GM23338 (cell line): ENCODE measurements around the gene UBE2J1. TPM values are rescaled to one million over a fixed set of nuclear protein-coding genes. Genes with fewer than 3 reads are reported as not detected.

Source experiments
- ATAC-seq: fragments of 200-7000 bp; cut with Tn5 transposase; 3 replicates; pipeline ENCODE4 v1.9.1; 2020
- DNase-seq: peaks from one replicate; pipeline ENCODE4 v3.0.0-alpha.2; 2015; ENCODE audit warnings: low spot score
- H2AFZ ChIP-seq: fragments of 200-600 bp; sonication (generic); 2 replicates; pipeline ENCODE4 v1.8.0; 2016; ENCODE audit warnings: antibody characterized with exemption, mild to moderate bottlenecking, moderate library complexity
- H3F3A ChIP-seq: fragments of 200-600 bp; sonication (generic); replicated peaks from 2 replicates; pipeline ENCODE4 v1.8.0; 2017; ENCODE audit warnings: antibody characterized with exemption, mixed run types, low read depth
- H3K27ac ChIP-seq: fragments of 200-600 bp; sonication (generic); 2 replicates; pipeline ENCODE4 v1.6.1; 2016; ENCODE audit warnings: low read depth
- H3K27me3 ChIP-seq: fragments of 200-600 bp; sonication (generic); 2 replicates; pipeline ENCODE4 v1.8.0; 2016; ENCODE audit warnings: mild to moderate bottlenecking, mixed run types, moderate library complexity; ENCODE audit not compliant: insufficient read depth
- H3K36me3 ChIP-seq: fragments of 200-600 bp; sonication (generic); 2 replicates; pipeline ENCODE4 v1.8.0; 2016; ENCODE audit warnings: mild to moderate bottlenecking; ENCODE audit not compliant: insufficient read depth
- H3K4me1 ChIP-seq: fragments of 200-600 bp; sonication (generic); 2 replicates; pipeline ENCODE4 v1.8.0; 2016; ENCODE audit warnings: mild to moderate bottlenecking, moderate library complexity; ENCODE audit not compliant: insufficient read depth
- H3K4me2 ChIP-seq: fragments of 200-600 bp; sonication (generic); 2 replicates; pipeline ENCODE4 v1.7.1; 2017; ENCODE audit warnings: mixed run types
- H3K4me3 ChIP-seq: fragments of 200-600 bp; sonication (generic); 2 replicates; pipeline ENCODE4 v1.6.1; 2016; ENCODE audit warnings: mixed run types
- H3K79me2 ChIP-seq: fragments of 200-600 bp; sonication (generic); replicated peaks from 2 replicates; pipeline ENCODE4 v1.8.0; 2017; ENCODE audit warnings: mild to moderate bottlenecking; ENCODE audit not compliant: insufficient read depth
- H3K9me2 ChIP-seq: fragments of 200-600 bp; sonication (generic); 2 replicates; pipeline ENCODE4 v1.8.0; 2017; ENCODE audit not compliant: insufficient read depth
- H4K20me1 ChIP-seq: fragments of 200-600 bp; sonication (generic); replicated peaks from 2 replicates; pipeline ENCODE4 v1.8.0; 2017; ENCODE audit warnings: mild to moderate bottlenecking; ENCODE audit not compliant: insufficient read depth
- H3K27ac Mint-ChIP-seq: 2 replicates; pipeline ENCODE4 v1.8.0; 2020; ENCODE audit warnings: inconsistent platforms, mild to moderate bottlenecking, moderate library complexity, mixed read lengths
- H3K27me3 Mint-ChIP-seq: 3 replicates; pipeline ENCODE4 v1.8.0; 2022; ENCODE audit warnings: low read depth, mild to moderate bottlenecking, moderate library complexity, mixed read lengths, inconsistent platforms; ENCODE audit not compliant: insufficient read depth, poor library complexity
- H3K36me3 Mint-ChIP-seq: 3 replicates; pipeline ENCODE4 v1.8.0; 2021; ENCODE audit warnings: low read depth, mild to moderate bottlenecking, inconsistent platforms, moderate library complexity, mixed read lengths
- H3K4me1 Mint-ChIP-seq: 3 replicates; pipeline ENCODE4 v1.8.0; 2020; ENCODE audit warnings: mild to moderate bottlenecking, inconsistent platforms, mixed read lengths
- H3K4me3 Mint-ChIP-seq: 3 replicates; pipeline ENCODE4 v1.8.0; 2021; ENCODE audit warnings: moderate library complexity, mild to moderate bottlenecking, inconsistent platforms, mixed read lengths
- H3K9me3 Mint-ChIP-seq: 3 replicates; pipeline ENCODE4 v1.8.0; 2020; ENCODE audit warnings: moderate library complexity, mild to moderate bottlenecking, inconsistent platforms, mixed read lengths
- CREB1 ChIP-seq: fragments of 250-450 bp; sonication (Bioruptor Pico); IDR thresholded peaks from 2 replicates; pipeline ENCODE4 v1.5.0; 2020; ENCODE audit warnings: low read depth, mild to moderate bottlenecking, moderate library complexity
- EZH2 ChIP-seq: fragments of 200-600 bp; sonication (generic); IDR thresholded peaks from one replicate; pipeline ENCODE4 v1.8.0; 2017; ENCODE audit warnings: antibody characterized with exemption, mild to moderate bottlenecking, low read depth; ENCODE audit not compliant: unreplicated experiment
- EZH2phosphoT487 ChIP-seq: fragments of 200-600 bp; sonication (generic); IDR thresholded peaks from one replicate; pipeline ENCODE4 v1.8.1; 2018; ENCODE audit warnings: antibody characterized with exemption; ENCODE audit not compliant: unreplicated experiment
- JUNB ChIP-seq: IDR thresholded peaks from one replicate; pipeline ENCODE4 v1.6.1; 2016; ENCODE audit warnings: antibody characterized with exemption; ENCODE audit not compliant: unreplicated experiment
- NANOG ChIP-seq: IDR thresholded peaks from 2 replicates; pipeline ENCODE4 v1.6.1; 2016; ENCODE audit warnings: antibody characterized with exemption, borderline replicate concordance
- POLR2AphosphoS5 ChIP-seq: IDR thresholded peaks from 2 replicates; pipeline ENCODE4 v1.6.1; 2016; ENCODE audit warnings: antibody characterized with exemption, low read depth
- REST ChIP-seq: IDR thresholded peaks from one replicate; pipeline ENCODE4 v1.6.1; 2018; ENCODE audit warnings: antibody characterized with exemption; ENCODE audit not compliant: unreplicated experiment
- ZNF114 ChIP-seq: fragments of 250-450 bp; sonication (Bioruptor Pico); IDR thresholded peaks from 2 replicates; pipeline ENCODE4 v1.5.0; 2020; ENCODE audit warnings: mild to moderate bottlenecking, moderate library complexity
- ZNF331 ChIP-seq: fragments of 250-450 bp; sonication (Bioruptor Pico); IDR thresholded peaks from 2 replicates; pipeline ENCODE4 v1.5.0; 2020; ENCODE audit warnings: low read depth, mild to moderate bottlenecking, moderate library complexity
- polyA plus RNA-seq: library from polyadenylated mRNA; unstranded; fragments of >200 nt; fragmentation: Nextera tagmentation; extraction: Ambion mirVana; gene quantifications from 2 replicates; pipeline ENCODE4 v1.2.1, GENCODE V29; 2016
- total RNA-seq: library from RNA; depleted of rRNA; stranded (reverse); fragments of >200 nt; shearing (Covaris generic); gene quantifications from 2 replicates; pipeline ENCODE4 v1.2.3, GENCODE V29; 2014
- TF ChIP-seq, protein P1 (sequence below), 2 experiments: fragments of 200-600 bp in 1 of 2; sonication (generic) in 1 of 2; conservative IDR thresholded peaks; 2 replicates each; pipeline versions ENCODE4 v1.5.1 to v1.6.1; 2016 to 2017; ENCODE audit warnings: antibody characterized with exemption in 2 of 2, low read depth in 2 of 2, mild to moderate bottlenecking in 2 of 2, moderate library complexity in 1 of 2
- TF ChIP-seq, protein P2 (sequence below): IDR thresholded peaks from 2 replicates; pipeline ENCODE4 v1.6.1; 2016; ENCODE audit warnings: antibody characterized with exemption

Gene UBE2J1
- total and polyA plus RNA-seq, 2 experiments from 2014 or later = 7.5 to 13.1 TPM

DNA sequence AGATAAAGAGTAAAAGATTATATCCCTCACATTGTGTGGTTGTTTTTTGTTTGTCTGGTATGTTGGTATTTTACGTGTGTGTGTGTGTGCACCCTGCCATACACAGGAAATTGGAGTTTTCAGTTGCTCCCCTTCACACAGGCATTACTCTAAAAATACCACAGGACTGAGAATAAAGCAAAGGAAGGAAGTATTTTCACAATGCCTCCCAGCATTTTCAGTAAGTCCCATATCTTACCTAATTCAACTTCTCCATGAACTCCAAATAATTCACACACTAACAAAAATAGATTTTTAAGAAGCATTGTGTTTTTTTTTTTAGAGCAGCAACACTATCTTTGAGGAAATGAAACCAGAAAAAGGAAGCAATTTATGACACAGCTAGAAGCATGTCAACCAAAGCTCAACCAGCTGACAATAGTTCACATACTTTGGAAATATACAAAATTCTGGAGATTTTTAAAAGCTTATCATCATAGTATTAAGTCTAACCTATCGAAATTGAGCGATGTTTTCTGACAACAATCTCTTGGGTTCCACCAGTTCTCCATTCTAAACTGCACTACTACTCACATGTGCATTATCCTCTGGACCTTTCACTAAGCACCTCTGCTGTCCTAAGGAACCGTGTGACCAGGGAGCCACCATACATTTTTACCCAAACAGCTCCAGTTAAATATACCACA is 2.1 kb downstream of the UBE2J1 start (continued):
- TF ChIP-seq, protein P1, sequence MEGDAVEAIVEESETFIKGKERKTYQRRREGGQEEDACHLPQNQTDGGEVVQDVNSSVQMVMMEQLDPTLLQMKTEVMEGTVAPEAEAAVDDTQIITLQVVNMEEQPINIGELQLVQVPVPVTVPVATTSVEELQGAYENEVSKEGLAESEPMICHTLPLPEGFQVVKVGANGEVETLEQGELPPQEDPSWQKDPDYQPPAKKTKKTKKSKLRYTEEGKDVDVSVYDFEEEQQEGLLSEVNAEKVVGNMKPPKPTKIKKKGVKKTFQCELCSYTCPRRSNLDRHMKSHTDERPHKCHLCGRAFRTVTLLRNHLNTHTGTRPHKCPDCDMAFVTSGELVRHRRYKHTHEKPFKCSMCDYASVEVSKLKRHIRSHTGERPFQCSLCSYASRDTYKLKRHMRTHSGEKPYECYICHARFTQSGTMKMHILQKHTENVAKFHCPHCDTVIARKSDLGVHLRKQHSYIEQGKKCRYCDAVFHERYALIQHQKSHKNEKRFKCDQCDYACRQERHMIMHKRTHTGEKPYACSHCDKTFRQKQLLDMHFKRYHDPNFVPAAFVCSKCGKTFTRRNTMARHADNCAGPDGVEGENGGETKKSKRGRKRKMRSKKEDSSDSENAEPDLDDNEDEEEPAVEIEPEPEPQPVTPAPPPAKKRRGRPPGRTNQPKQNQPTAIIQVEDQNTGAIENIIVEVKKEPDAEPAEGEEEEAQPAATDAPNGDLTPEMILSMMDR (conservative IDR thresholded peaks at IDR 0.05; ENCODE audit: low read depth in 2 of 2) = no peak
- TF ChIP-seq, protein P2, sequence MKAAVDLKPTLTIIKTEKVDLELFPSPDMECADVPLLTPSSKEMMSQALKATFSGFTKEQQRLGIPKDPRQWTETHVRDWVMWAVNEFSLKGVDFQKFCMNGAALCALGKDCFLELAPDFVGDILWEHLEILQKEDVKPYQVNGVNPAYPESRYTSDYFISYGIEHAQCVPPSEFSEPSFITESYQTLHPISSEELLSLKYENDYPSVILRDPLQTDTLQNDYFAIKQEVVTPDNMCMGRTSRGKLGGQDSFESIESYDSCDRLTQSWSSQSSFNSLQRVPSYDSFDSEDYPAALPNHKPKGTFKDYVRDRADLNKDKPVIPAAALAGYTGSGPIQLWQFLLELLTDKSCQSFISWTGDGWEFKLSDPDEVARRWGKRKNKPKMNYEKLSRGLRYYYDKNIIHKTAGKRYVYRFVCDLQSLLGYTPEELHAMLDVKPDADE = no peak
- TF ChIP-seq ZNF331 = no peak

- DNase-seq (peak; percentile 23), ATAC-seq (no peak)
- Histone ChIP-seq H3K4me2 (no peak overlapping the region), H4K20me1 (no peaks in the 10 kb centered on the region), H3F3A (0 out of 2 replicates have a peak, but pooled peaks cover 4% of the 10 kb centered on the region), H2AFZ (no peak overlapping the region), H3K4me3 (no peak overlapping the region), H3K79me2 (no peaks in the 10 kb centered on the region; the same call in 1 of the 2 replicates), H3K4me1 (peaks cover 8% of the 10 kb centered on the region; the same call in 1 of the 2 replicates), H3K27ac (no peak overlapping the region), H3K9me2 (no peaks in the 10 kb centered on the region), H3K36me3 (no peaks in the 10 kb centered on the region), H3K27me3 (peaks cover 14% of the 10 kb centered on the region)
- Mint-ChIP-seq H3K4me3 (no peak overlapping the region), H3K9me3 (no peaks in the 10 kb centered on the region), H3K27me3 (peaks cover 11% of the 10 kb centered on the region), H3K4me1 (peaks cover 23% of the 10 kb centered on the region), H3K27ac (no peak overlapping the region), H3K36me3 (no peaks in the 10 kb centered on the region)
- TF ChIP-seq EZH2 (no peak), EZH2phosphoT487 (no peak), POLR2AphosphoS5 (no peak), ZNF331 (no peak), CREB1 (CRISPR knock-in tag) (no peak), NANOG (no peak), JUNB (no peak), REST (no peak), ZNF114 (CRISPR knock-in tag) (no peak)
- TF ChIP-seq, protein P1 (conservative IDR thresholded peaks at IDR 0.05; ENCODE audit: low read depth in 2 of 2) = no peak
- TF ChIP-seq, protein P2 = no peak
Measured at GRCh38 chr6:89348372-89348771, 4.2 kb downstream of the UBE2J1 start.
